RKO (cell line): Measurements from ENCODE around the gene RHBDD1.

Source experiments
- DNase-seq: peaks from one replicate; pipeline ENCODE4 v3.0.0-alpha.2; 2016; ENCODE audit warnings: low spot score

RHBDD1 gene

GRCh38 chr2:227033471-227034148 is 197.8 kb downstream of the RHBDD1 start:
- peak; percentile 15 for DNase-seq

GRCh38 chr2:227035711-227036367 is 200.0 kb downstream of the RHBDD1 start:
- no peak for DNase-seq

- DNase-seq: no peak
Measured at GRCh38 chr2:227036527-227036926, 200.7 kb downstream of the RHBDD1 start.

- DNase-seq: no peak
Measured at GRCh38 chr2:227038550-227039189, 202.8 kb downstream of the RHBDD1 start.

- no peak for DNase-seq
Measured at GRCh38 chr2:227043981-227044380, 208.1 kb downstream of the RHBDD1 start.
